ENCODE measurements around the gene PPM1F. TPM values are rescaled to one million over a fixed set of nuclear protein-coding genes. Genes with fewer than 3 reads are reported as not detected.

PPM1F gene
- total RNA-seq, 1 experiment from 2014 or later = 28.6 TPM

GRCh38 chr22:21949569-21949918, 3.1 kb downstream of the PPM1F start:
- ChIA-PET POLR2A (no interaction called here), CTCF (interaction anchor here (3.4 to 9.1 kb wide), 2 partner anchors 11 to 22 kb away, joined by 24 to 121 read pairs; no protein-coding TSS in a partner anchor)
- no peak overlapping the region for H3K27ac Mint-ChIP-seq
- H3K36me3 Mint-ChIP-seq = peaks cover 6% of the 10 kb centered on the region
- DNase-seq (ENCODE audit: low spot score) (no peak), ATAC-seq (no peak)
- peaks cover 24% of the 10 kb centered on the region for H3K4me1 Mint-ChIP-seq
- TF ChIP-seq SOX15 (CRISPR knock-in tag; IDR thresholded peaks at IDR 0.05) (no peak), RELA (CRISPR knock-in tag; IDR thresholded peaks at IDR 0.05; ENCODE audit: borderline replicate concordance) (no peak), NR1H2 (CRISPR knock-in tag; IDR thresholded peaks at IDR 0.05) (no peak), ZNF396 (CRISPR knock-in tag; IDR thresholded peaks at IDR 0.05; ENCODE audit: borderline replicate concordance) (no peak), ATF6 (CRISPR knock-in tag; IDR thresholded peaks at IDR 0.05) (no peak), USF1 (CRISPR knock-in tag; IDR thresholded peaks at IDR 0.05) (no peak), TCF7 (CRISPR knock-in tag; IDR thresholded peaks at IDR 0.05; ENCODE audit: low read depth) (no peak), GRHL2 (CRISPR knock-in tag; IDR thresholded peaks at IDR 0.05; ENCODE audit: insufficient replicate concordance, severe bottlenecking) (no peak), RORB (CRISPR knock-in tag; IDR thresholded peaks at IDR 0.05) (no peak), KAT7 (CRISPR knock-in tag; IDR thresholded peaks at IDR 0.05; ENCODE audit: borderline replicate concordance) (no peak), E2F4 (CRISPR knock-in tag; IDR thresholded peaks at IDR 0.05; ENCODE audit: borderline replicate concordance, low read depth) (no peak)
- TF ChIP-seq, protein P1, sequence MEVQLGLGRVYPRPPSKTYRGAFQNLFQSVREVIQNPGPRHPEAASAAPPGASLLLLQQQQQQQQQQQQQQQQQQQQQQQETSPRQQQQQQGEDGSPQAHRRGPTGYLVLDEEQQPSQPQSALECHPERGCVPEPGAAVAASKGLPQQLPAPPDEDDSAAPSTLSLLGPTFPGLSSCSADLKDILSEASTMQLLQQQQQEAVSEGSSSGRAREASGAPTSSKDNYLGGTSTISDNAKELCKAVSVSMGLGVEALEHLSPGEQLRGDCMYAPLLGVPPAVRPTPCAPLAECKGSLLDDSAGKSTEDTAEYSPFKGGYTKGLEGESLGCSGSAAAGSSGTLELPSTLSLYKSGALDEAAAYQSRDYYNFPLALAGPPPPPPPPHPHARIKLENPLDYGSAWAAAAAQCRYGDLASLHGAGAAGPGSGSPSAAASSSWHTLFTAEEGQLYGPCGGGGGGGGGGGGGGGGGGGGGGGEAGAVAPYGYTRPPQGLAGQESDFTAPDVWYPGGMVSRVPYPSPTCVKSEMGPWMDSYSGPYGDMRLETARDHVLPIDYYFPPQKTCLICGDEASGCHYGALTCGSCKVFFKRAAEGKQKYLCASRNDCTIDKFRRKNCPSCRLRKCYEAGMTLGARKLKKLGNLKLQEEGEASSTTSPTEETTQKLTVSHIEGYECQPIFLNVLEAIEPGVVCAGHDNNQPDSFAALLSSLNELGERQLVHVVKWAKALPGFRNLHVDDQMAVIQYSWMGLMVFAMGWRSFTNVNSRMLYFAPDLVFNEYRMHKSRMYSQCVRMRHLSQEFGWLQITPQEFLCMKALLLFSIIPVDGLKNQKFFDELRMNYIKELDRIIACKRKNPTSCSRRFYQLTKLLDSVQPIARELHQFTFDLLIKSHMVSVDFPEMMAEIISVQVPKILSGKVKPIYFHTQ (CRISPR knock-in tag; IDR thresholded peaks at IDR 0.05) = no peak
- TF ChIP-seq, protein P2, sequence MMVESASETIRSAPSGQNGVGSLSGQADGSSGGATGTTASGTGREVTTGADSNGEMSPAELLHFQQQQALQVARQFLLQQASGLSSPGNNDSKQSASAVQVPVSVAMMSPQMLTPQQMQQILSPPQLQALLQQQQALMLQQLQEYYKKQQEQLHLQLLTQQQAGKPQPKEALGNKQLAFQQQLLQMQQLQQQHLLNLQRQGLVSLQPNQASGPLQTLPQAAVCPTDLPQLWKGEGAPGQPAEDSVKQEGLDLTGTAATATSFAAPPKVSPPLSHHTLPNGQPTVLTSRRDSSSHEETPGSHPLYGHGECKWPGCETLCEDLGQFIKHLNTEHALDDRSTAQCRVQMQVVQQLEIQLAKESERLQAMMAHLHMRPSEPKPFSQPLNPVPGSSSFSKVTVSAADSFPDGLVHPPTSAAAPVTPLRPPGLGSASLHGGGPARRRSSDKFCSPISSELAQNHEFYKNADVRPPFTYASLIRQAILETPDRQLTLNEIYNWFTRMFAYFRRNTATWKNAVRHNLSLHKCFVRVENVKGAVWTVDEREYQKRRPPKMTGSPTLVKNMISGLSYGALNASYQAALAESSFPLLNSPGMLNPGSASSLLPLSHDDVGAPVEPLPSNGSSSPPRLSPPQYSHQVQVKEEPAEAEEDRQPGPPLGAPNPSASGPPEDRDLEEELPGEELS (CRISPR knock-in tag; IDR thresholded peaks at IDR 0.05) = no peak
- TF ChIP-seq, protein P3, sequence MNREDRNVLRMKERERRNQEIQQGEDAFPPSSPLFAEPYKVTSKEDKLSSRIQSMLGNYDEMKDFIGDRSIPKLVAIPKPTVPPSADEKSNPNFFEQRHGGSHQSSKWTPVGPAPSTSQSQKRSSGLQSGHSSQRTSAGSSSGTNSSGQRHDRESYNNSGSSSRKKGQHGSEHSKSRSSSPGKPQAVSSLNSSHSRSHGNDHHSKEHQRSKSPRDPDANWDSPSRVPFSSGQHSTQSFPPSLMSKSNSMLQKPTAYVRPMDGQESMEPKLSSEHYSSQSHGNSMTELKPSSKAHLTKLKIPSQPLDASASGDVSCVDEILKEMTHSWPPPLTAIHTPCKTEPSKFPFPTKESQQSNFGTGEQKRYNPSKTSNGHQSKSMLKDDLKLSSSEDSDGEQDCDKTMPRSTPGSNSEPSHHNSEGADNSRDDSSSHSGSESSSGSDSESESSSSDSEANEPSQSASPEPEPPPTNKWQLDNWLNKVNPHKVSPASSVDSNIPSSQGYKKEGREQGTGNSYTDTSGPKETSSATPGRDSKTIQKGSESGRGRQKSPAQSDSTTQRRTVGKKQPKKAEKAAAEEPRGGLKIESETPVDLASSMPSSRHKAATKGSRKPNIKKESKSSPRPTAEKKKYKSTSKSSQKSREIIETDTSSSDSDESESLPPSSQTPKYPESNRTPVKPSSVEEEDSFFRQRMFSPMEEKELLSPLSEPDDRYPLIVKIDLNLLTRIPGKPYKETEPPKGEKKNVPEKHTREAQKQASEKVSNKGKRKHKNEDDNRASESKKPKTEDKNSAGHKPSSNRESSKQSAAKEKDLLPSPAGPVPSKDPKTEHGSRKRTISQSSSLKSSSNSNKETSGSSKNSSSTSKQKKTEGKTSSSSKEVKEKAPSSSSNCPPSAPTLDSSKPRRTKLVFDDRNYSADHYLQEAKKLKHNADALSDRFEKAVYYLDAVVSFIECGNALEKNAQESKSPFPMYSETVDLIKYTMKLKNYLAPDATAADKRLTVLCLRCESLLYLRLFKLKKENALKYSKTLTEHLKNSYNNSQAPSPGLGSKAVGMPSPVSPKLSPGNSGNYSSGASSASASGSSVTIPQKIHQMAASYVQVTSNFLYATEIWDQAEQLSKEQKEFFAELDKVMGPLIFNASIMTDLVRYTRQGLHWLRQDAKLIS (CRISPR knock-in tag; IDR thresholded peaks at IDR 0.05; ENCODE audit: borderline replicate concordance) = no peak
- TF ChIP-seq, protein P4, sequence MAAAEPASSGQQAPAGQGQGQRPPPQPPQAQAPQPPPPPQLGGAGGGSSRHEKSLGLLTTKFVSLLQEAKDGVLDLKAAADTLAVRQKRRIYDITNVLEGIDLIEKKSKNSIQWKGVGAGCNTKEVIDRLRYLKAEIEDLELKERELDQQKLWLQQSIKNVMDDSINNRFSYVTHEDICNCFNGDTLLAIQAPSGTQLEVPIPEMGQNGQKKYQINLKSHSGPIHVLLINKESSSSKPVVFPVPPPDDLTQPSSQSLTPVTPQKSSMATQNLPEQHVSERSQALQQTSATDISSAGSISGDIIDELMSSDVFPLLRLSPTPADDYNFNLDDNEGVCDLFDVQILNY (CRISPR knock-in tag; IDR thresholded peaks at IDR 0.05) = no peak
- H3K4me3 Mint-ChIP-seq = no peak overlapping the region
- peaks cover 26% of the 10 kb centered on the region for H3K27me3 Mint-ChIP-seq (ENCODE audit: low read depth)
- no peaks in the 10 kb centered on the region for H3K9me3 Mint-ChIP-seq
